Mucosa of rectum (tissue), 2 donors: Measurements from ENCODE around the gene ZBTB21.
"Not testable (repeated sequence)": the region's sequence is repeated elsewhere in the genome, so short reads cannot be mapped to it uniquely, and the experiment has no call there.

Experiments used
- H3K27ac ChIP-seq, 2 donors: one replicate each; pipeline ENCODE4 v1.7.0; 2013; ENCODE audit warnings: inconsistent platforms in 2 of 2, low read depth in 2 of 2, low read length in 2 of 2
- H3K27me3 ChIP-seq, 2 donors: one replicate each; pipeline ENCODE4 v1.7.0; 2013; ENCODE audit warnings: low read length in 2 of 2; ENCODE audit not compliant: control insufficient read depth in 2 of 2, insufficient read depth in 2 of 2
- H3K36me3 ChIP-seq, 2 donors: one replicate each; pipeline ENCODE4 v1.7.0; 2013; ENCODE audit warnings: low read length in 2 of 2; ENCODE audit not compliant: control insufficient read depth in 2 of 2, insufficient read depth in 2 of 2
- H3K4me1 ChIP-seq, 2 donors: one replicate each; pipeline ENCODE4 v1.7.0; 2013; ENCODE audit warnings: low read length in 2 of 2, mild to moderate bottlenecking in 1 of 2; ENCODE audit not compliant: control insufficient read depth in 2 of 2, insufficient read depth in 2 of 2
- H3K4me3 ChIP-seq, 2 donors: one replicate each; pipeline ENCODE4 v1.7.0; 2013; ENCODE audit warnings: low read length in 2 of 2
- H3K9ac ChIP-seq, 2 donors: one replicate each; pipeline ENCODE4 v1.7.0; 2013; ENCODE audit warnings: low read length in 2 of 2, low read depth in 1 of 2, mild to moderate bottlenecking in 1 of 2
- H3K9me3 ChIP-seq, 2 donors: one replicate each; pipeline ENCODE4 v1.7.0; 2013; ENCODE audit warnings: low read length in 2 of 2; ENCODE audit not compliant: control insufficient read depth in 2 of 2
- donor health status: healthy.
- donor health status: Normal muscosa, but diverticular disease.

The ZBTB21 gene

DNA sequence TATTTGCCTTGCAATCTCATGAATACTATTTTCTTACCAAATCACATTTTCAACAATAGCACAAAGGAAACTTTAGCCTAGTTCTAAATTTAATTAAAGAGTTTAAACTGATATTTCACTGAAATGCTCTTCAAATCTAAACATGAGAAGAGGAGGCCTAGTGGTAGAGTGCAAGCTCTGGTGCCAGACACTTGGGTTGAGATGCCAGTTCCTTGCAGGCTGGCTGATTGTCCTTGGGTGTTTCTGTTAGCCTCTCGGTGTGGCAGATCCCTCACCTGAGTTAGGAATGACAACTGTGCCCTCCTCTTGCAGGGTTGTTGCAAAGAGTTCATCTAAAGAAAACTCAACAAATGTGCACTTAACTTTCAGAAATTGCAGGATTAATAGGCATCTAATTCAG lies 12.5 kb downstream of the ZBTB21 start:
- Histone ChIP-seq H3K4me3 (no peak overlapping the region), H3K4me1 (no peaks in the 10 kb centered on the region), H3K27ac (no peak overlapping the region), H3K9me3 (no peaks in the 10 kb centered on the region), H3K36me3 (peaks cover 17 to 24% of the 10 kb centered on the region in 2 donors), H3K9ac (no peak overlapping the region), H3K27me3 (no peaks in the 10 kb centered on the region)

DNA sequence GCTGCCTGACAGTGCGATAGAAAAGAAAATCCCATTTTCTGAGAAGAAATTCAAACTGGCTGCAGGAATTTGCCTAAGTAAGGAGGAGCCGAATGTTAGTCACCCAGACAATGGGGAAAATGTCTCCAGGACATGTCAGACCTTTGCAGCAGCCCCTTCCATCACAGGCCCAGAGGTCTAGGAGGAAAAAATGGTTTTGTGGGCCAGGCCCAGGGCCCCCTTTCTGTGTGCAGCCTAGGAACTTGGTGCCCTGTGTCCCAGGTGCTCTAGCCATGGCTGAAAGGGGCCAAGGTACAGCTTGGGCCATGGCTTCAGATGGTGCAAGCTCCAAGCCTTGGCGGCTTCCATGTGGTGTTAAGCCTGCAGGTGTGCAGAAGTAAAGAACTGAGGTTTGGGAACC lies 14.6 kb downstream of the ZBTB21 start:
- Histone ChIP-seq H3K27me3 (no peaks in the 10 kb centered on the region), H3K9ac (no peak overlapping the region), H3K36me3 (peaks cover 26 to 36% of the 10 kb centered on the region in 2 donors)

DNA sequence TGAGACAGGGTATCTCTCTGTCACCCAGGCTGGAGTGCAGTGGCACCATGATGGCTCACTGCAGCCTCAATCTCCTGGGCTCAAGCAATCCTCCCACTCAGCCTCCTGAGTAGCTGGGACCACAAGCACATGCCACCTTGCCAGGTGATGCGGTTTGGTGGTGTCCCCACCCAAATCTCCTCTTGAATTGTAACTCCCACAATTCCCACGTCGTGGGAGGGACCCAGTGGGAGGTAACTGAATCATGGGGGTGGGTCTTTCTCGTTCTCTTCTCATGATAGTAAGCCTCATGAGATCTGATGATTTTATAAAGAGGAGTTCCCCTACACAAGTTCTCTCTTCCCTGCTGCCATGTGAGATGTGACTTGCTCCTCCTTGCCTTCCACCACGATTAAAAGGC lies 15.5 kb downstream of the ZBTB21 start:
- H3K4me1 ChIP-seq, H3K9me3 ChIP-seq, H3K9ac ChIP-seq, H3K27me3 ChIP-seq, H3K4me3 ChIP-seq, H3K27ac ChIP-seq: not testable (repeated sequence)
- H3K36me3 ChIP-seq, result peaks cover 26 to 36% of the 10 kb centered on the region in 2 donors

More for the DNA sequence above, 14.6 kb downstream of the ZBTB21 start:
- Histone ChIP-seq H3K4me3 (no peak overlapping the region), H3K4me1 (no peaks in the 10 kb centered on the region), H3K27ac (no peak overlapping the region), H3K9me3 (no peaks in the 10 kb centered on the region)

DNA sequence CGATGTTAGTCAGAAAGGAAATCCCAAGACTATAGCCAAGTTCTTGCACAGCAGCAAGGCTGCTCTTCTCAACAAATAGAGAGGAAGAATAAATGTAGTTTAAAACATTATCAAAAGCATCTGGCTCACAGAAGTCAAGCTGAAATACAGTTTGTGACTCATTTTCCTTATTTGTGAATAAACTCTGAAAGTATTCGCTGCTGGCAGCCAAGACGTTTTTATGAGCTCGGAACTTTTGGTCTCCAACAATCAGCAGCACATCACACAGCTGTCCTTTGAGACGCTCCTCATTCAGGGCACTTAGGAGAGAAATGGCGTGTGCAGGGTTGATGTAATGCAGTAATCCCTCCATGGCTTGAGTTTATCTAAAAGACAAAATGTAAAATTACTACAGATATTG lies 16.4 kb downstream of the ZBTB21 start:
- Histone ChIP-seq H3K9ac (no peak overlapping the region), H3K27me3 (no peaks in the 10 kb centered on the region), H3K27ac (peak overlapping the region in 1 of 2 donors; percentile 7), H3K36me3 (peaks cover 26 to 36% of the 10 kb centered on the region in 2 donors), H3K4me1 (no peaks in the 10 kb centered on the region), H3K4me3 (no peak overlapping the region), H3K9me3 (no peaks in the 10 kb centered on the region)

DNA sequence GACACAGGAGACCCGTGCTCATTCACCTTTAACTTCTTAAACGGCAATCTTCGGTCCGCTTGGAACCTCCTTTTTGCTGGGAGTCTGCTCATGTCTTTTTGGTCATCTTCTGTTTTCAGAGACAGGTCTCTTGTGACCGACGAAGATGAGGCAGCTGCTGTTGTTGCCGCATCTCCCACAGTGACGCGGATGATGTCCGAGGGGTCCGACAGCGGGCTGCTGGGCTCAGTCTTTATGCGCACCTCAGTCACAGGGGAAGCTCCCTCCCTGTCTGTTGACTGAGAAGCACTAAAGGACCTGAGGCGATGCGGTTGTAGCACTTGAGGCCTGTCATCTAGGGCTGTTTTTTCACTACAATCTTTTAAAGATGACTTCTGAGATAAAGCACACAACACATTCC lies 17.6 kb downstream of the ZBTB21 start:
- Histone ChIP-seq H3K9me3 (no peaks in the 10 kb centered on the region), H3K9ac (no peak overlapping the region), H3K27me3 (no peaks in the 10 kb centered on the region), H3K4me1 (no peaks in the 10 kb centered on the region), H3K36me3 (peaks cover 26 to 36% of the 10 kb centered on the region in 2 donors), H3K4me3 (no peak overlapping the region), H3K27ac (no peak overlapping the region)

DNA sequence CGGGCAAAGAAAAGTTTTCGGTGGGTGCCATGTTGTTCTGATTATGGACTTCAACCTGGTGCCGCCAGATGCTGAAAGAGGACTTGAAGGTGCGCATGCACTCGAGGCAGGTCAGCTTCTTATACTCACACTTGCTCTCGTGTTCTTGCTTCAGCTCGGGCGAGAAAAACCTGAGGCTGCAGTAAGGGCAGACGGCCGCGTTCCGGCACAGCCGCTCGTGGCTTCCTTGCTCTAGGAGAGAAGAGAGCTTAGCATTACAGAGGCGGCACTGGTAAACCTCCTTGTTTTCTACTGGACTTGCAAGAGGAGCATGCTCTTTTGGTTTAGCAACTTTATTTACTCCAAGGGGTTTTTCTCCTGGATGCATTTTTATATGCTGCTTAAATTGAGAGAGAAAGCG lies 18.5 kb downstream of the ZBTB21 start:
- H3K4me3 ChIP-seq, result no peak overlapping the region
- no peaks in the 10 kb centered on the region for H3K27me3 ChIP-seq
- no peaks in the 10 kb centered on the region for H3K9me3 ChIP-seq
- no peak overlapping the region for H3K9ac ChIP-seq
- H3K4me1 ChIP-seq, result no peaks in the 10 kb centered on the region
- no peak overlapping the region for H3K27ac ChIP-seq
- H3K36me3 ChIP-seq, result peaks cover 26 to 36% of the 10 kb centered on the region in 2 donors

DNA sequence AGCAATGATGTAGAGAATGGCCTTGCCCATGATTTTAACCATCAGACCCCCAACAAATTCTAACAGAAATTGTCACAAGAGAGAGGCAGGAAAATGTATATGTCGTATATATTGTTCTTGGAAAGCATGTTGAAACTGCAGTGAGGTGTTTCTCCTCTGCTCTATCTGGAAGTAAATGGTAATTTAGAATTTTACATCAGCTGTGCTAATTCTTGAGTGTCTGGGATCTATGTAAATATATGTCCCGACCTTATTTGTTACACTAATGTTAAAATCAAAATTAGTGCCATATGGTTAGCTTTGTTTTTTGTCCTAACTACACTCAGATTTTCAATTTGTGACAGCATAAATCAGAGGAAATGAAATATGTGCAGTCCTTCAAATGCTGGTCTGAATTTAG lies 20.5 kb downstream of the ZBTB21 start:
- H3K9me3 ChIP-seq, result no peaks in the 10 kb centered on the region
- H3K27ac ChIP-seq, result no peak overlapping the region
- no peaks in the 10 kb centered on the region for H3K4me1 ChIP-seq
- H3K36me3 ChIP-seq, result peaks cover 26 to 36% of the 10 kb centered on the region in 2 donors
- H3K27me3 ChIP-seq, result no peaks in the 10 kb centered on the region
- H3K4me3 ChIP-seq, result no peak overlapping the region
- H3K9ac ChIP-seq, result no peak overlapping the region

DNA sequence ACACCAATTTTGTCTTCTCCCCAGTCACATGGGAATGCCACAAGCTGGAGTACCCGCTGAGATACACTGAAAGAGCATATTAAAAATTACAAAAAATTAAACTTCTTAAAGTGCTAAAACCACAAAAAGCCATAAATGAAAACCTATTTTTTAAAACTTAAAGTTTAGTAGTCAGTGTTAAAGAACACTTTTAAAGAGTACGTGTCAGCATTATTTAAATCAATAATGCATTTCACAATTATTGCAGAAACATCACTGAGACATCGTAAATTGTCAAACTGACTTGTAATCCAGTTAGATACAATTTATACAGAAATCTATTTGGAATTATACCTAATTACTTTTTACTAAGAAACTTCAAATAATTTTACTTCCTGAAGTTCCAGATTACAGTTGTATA lies 22.9 kb downstream of the ZBTB21 start:
- H3K27me3 ChIP-seq, result no peaks in the 10 kb centered on the region

DNA sequence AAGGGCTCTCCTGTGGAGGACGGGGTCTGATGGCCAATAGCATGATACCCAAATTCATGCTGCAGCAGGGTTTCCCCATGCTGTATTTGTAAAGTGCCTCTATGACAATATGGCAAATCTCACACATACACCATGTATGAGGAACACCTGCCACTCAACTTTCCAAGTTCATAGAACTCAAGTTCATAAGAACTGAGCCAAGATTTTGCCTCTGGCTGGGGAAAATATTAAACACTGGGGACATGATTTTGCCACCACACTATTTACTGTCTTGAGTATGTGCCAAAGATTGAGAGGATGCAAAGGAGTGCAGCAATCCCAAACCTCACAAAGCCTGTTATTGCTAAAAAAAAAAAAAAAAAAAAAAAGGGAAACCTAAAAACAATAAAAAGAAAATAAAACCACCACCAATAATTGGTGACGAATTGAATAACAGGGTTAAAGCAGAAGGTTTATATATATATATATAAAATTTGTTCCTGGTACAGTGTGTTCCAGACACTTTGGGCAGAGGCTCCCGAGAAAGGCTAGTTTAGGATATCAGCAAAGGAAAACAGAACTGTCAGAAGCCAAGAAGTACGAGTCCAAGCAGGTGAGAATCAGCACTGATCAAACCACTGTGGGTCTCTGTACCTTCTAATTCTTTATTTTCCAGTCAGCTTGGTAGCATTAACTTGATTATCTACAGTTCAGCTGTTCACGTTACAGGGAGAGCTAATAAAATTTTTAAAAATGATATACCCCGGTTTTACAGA lies 24.3 kb downstream of the ZBTB21 start:
- Histone ChIP-seq H3K9ac (no peak overlapping the region), H3K4me1 (no peaks in the 10 kb centered on the region), H3K9me3 (no peaks in the 10 kb centered on the region), H3K4me3 (no peak overlapping the region), H3K27me3 (no peaks in the 10 kb centered on the region), H3K36me3 (peaks cover 0 to 5% of the 10 kb centered on the region in 2 donors), H3K27ac (no peak overlapping the region)

More for the DNA sequence above, 22.9 kb downstream of the ZBTB21 start:
- Histone ChIP-seq H3K27ac (no peak overlapping the region), H3K9ac (no peak overlapping the region), H3K4me1 (no peaks in the 10 kb centered on the region), H3K36me3 (peaks cover 11 to 20% of the 10 kb centered on the region in 2 donors), H3K4me3 (no peak overlapping the region), H3K9me3 (no peaks in the 10 kb centered on the region)

DNA sequence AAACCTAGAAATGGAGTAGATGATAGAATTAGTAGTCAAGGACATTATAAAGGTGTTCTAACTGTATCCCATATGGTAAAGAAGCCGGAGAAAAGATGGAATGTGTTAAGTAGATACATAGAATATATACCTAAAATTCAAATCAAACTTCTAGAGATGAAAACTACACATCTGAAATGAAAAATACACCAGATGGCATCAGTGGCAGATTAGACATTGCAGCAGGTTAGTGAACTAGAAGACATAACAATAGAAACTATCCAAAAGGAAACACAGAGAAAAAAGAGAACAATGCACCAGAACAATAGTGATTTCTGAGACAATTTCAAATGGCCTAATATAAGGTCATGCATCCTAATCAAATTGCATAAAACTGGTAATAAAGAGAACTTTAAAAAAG lies 26.9 kb downstream of the ZBTB21 start:
- no peaks in the 10 kb centered on the region for H3K9me3 ChIP-seq

More for the DNA sequence above, 26.9 kb downstream of the ZBTB21 start:
- no peaks in the 10 kb centered on the region for H3K27me3 ChIP-seq
- no peaks in the 10 kb centered on the region for H3K4me1 ChIP-seq
- H3K27ac ChIP-seq, result no peak overlapping the region
- no peaks in the 10 kb centered on the region for H3K36me3 ChIP-seq
- no peak overlapping the region for H3K4me3 ChIP-seq
- no peak overlapping the region for H3K9ac ChIP-seq
